Heart right ventricle (tissue), 16 donors: ENCODE results near the gene DOCK3. TPM values are rescaled to one million over a fixed set of nuclear protein-coding genes. Genes with fewer than 3 reads are reported as not detected.

Experiments
- ATAC-seq, 8 donors: fragments of 200-7000 bp; cut with Tn5 transposase; one replicate each; pipeline ENCODE4 v1.9.1; 2020; ENCODE audit warnings: mild to moderate bottlenecking in 8 of 8, moderate library complexity in 8 of 8, moderate number of reproducible peaks in 1 of 8
- DNase-seq, 2 donors: peaks; one replicate each; pipeline ENCODE4 v3.0.0-alpha.2; 2020
- H3K27ac ChIP-seq, 10 donors: fragments of 200-600 bp; sonication (generic) in 2 of 10; one replicate each; pipeline versions ENCODE4 v1.5.0 to v1.8.0; 2020 to 2022; ENCODE audit warnings: mild to moderate bottlenecking in 3 of 10
- H3K27me3 ChIP-seq, 7 donors: fragments of 200-600 bp; one replicate each; pipeline ENCODE4 v1.8.0; 2021 to 2022; ENCODE audit warnings: mild to moderate bottlenecking in 2 of 7
- H3K36me3 ChIP-seq, 9 donors: fragments of 200-600 bp; sonication (generic) in 1 of 9; one replicate each; pipeline versions ENCODE4 v1.5.0 to v1.8.0; 2020 to 2022; ENCODE audit warnings: mild to moderate bottlenecking in 2 of 9
- H3K4me1 ChIP-seq, 9 donors: fragments of 200-600 bp; sonication (generic) in 1 of 9; one replicate each; pipeline versions ENCODE4 v1.5.0 to v1.8.0; 2020 to 2022; ENCODE audit warnings: mild to moderate bottlenecking in 4 of 9
- H3K4me3 ChIP-seq, 10 donors: fragments of 200-600 bp; sonication (generic) in 2 of 10; one replicate each; pipeline versions ENCODE4 v1.5.0 to v1.8.0; 2020 to 2022; ENCODE audit warnings: mild to moderate bottlenecking in 7 of 10, moderate library complexity in 2 of 10
- H3K9me3 ChIP-seq, 11 donors: fragments of 200-600 bp in 10 of 11; sonication (generic) in 2 of 11; one replicate each; pipeline versions ENCODE4 v1.5.0 to v1.8.0; 2013 to 2022; ENCODE audit warnings: mild to moderate bottlenecking in 2 of 11, control low read depth in 1 of 11, moderate library complexity in 1 of 11
- CTCF ChIP-seq, 9 donors: fragments of 200-600 bp; sonication (generic) in 2 of 9; IDR thresholded peaks; one replicate each; pipeline versions ENCODE4 v1.5.0 to v1.8.0; 2021 to 2022; ENCODE audit warnings: antibody characterized with exemption in 9 of 9, mild to moderate bottlenecking in 5 of 9, moderate library complexity in 1 of 9
- WGBS, 2 donors: extraction: QIAGEN DNeasy Blood & Tissue Kit; methylation state at CpG; one replicate each; pipeline ENCODE4 v1.1.7; 2013; ENCODE audit warnings: inconsistent platforms in 1 of 2; 5-methylcytosine and 5-hydroxymethylcytosine counted together
- intact Hi-C, 10 donors: fragments of 100-400 bp; cut with DNase I; formaldehyde crosslinking; loops; one replicate each; pipeline versions ENCODE4 v1.11.1 to v1.14.2; 2022
- polyA plus RNA-seq, 2 donors: library from polyadenylated mRNA; stranded (reverse); fragments of 200-250 nt; gene quantifications; one replicate each; pipeline ENCODE4 v1.2.3, GENCODE V29; 2013
- total RNA-seq, 10 donors: library from RNA; stranded (reverse); fragmentation: NEBNext Ultra II Directional in 3 of 10; extraction: Animal tissue kit (Norgen Biotek cat#: 25700) in 3 of 10; gene quantifications; one replicate each; pipeline versions ENCODE4 v1.2.1 to v1.2.4, GENCODE V29; 2021 to 2023
- donor health status: Arrhythmogenic right ventricular cardiomyopathy.
- donor health status: ischemic (EF 13 %, LVEDD 7.1; RV severe dilation, severe dysfunction).
- donor health status: healthy with polysubstance abuse.
- donor health status: DM: no; HTN: yes; CAD: no.
- donor health status: DM: no; HTN: no; CAD: no.
- donor health status: ischemic (EF 25% LVEDD 6.9; RV normal size, moderate dysfunction).
- donor health status: ischemic (EF 25% LVEDD 5.7; RV mildly dilated, moderate dysfunction).
- donor health status: healthy.
- donor health status: DM: yes; HTN: yes; CAD: no.
- donor health status: Ischemic cardiomyopathy.
- donor health status: ischemic (EF 35%, LVEDD 5.7; RV mildly dilated, moderate dysfunction).
- donor health status: nonischemic (EF 11% LVEDD 7.7; RV severe dilation, severe dysfunction).
- donor health status: DM: yes; HTN: yes; CAD: no.
- donor health status: PGD.
- donor health status: ischemic (EF 29% LVEDD 5.4; RV normal size, mild dysfunction).
- donor health status: nonischemic (EF 23%, LVEDD 6.1; RV moderate dilation, normal function).

DOCK3 gene
- total and polyA plus RNA-seq, 12 donors: 1.2 to 6.6 (median 4.7) TPM

GRCh38 chr3:51216291-51216690 lies 541.6 kb downstream of the DOCK3 start:
- no peak for TF ChIP-seq CTCF (IDR thresholded peaks at IDR 0.05)
- WGBS, 2 donors: 64 to 71% methylated on average over 2 of the region's 2 CpGs
- Histone ChIP-seq H3K9me3 (no peaks in the 10 kb centered on the region), H3K27ac (no peak overlapping the region), H3K4me3 (no peak overlapping the region), H3K27me3 (no peaks in the 10 kb centered on the region), H3K36me3 (no peaks in the 10 kb centered on the region), H3K4me1 (peaks cover 0 to 6% (median 0%) of the 10 kb centered on the region in 9 donors)
- ATAC-seq (no peak), DNase-seq (no peak)
- intact Hi-C loops: no loop called here

GRCh38 chr3:51221959-51222358 lies 547.2 kb downstream of the DOCK3 start:
- Histone ChIP-seq H3K4me3 (no peak overlapping the region), H3K4me1 (no peaks in the 10 kb centered on the region), H3K9me3 (no peaks in the 10 kb centered on the region), H3K36me3 (no peaks in the 10 kb centered on the region), H3K27me3 (no peaks in the 10 kb centered on the region), H3K27ac (no peak overlapping the region)
- ATAC-seq (no peak), DNase-seq (no peak)
- intact Hi-C loops: no loop called here
- WGBS, 2 donors: 73 to 90% methylated on average over 2 of the region's 2 CpGs
- TF ChIP-seq CTCF (IDR thresholded peaks at IDR 0.05): no peak

GRCh38 chr3:51224283-51224682 lies 549.6 kb downstream of the DOCK3 start:
- intact Hi-C loops: no loop called here
- DNase-seq (no peak), ATAC-seq (no peak)
- TF ChIP-seq CTCF (IDR thresholded peaks at IDR 0.05): no peak
- Histone ChIP-seq H3K4me3 (no peak overlapping the region), H3K27me3 (no peaks in the 10 kb centered on the region), H3K36me3 (no peaks in the 10 kb centered on the region), H3K9me3 (no peaks in the 10 kb centered on the region), H3K27ac (no peak overlapping the region), H3K4me1 (no peaks in the 10 kb centered on the region)
- 75 to 82% methylated on average over 1 of the region's 1 CpG for WGBS, 2 donors

GRCh38 chr3:51224843-51225242 lies 550.1 kb downstream of the DOCK3 start:
- Histone ChIP-seq H3K27ac (no peak overlapping the region), H3K36me3 (no peaks in the 10 kb centered on the region), H3K27me3 (no peaks in the 10 kb centered on the region), H3K4me3 (no peak overlapping the region), H3K9me3 (no peaks in the 10 kb centered on the region), H3K4me1 (no peaks in the 10 kb centered on the region)
- TF ChIP-seq CTCF (IDR thresholded peaks at IDR 0.05): no peak
- no peak for ATAC-seq
- no peak for DNase-seq
- intact Hi-C loops: no loop called here
- 70 to 81% methylated on average over 1 of the region's 1 CpG for WGBS, 2 donors
